B cell (primary cell): Measurements from ENCODE around the gene ITFG1. TPM values are rescaled to one million over a fixed set of nuclear protein-coding genes. Genes with fewer than 3 reads are reported as not detected.

Experiments used
- ATAC-seq: fragments of 200-7000 bp; cut with Tn5 transposase; one replicate; pipeline ENCODE4 v1.10.0; 2021; ENCODE audit warnings: low read depth, mild to moderate bottlenecking, moderate number of reproducible peaks, moderate library complexity
- CTCF ChIA-PET: fragments of 350-600 bp; sonication (Branson Sonifier 250); formaldehyde crosslinking; loops from one replicate; lab custom pipeline; 2021; ENCODE audit warnings: antibody characterized with exemption, inconsistent platforms; lab: Charles Lee
- POLR2A ChIA-PET: fragments of 350-600 bp; sonication (Branson Sonifier 250); formaldehyde crosslinking; loops from one replicate; lab custom pipeline; 2021; ENCODE audit warnings: antibody characterized with exemption; lab: Charles Lee
- DNase-seq: peaks from one replicate; pipeline ENCODE4 v3.0.0; 2013
- H2AFZ ChIP-seq: 2 replicates; pipeline ENCODE4 v1.6.1; 2012; ENCODE audit warnings: mild to moderate bottlenecking, low read depth, low read length; ENCODE audit not compliant: insufficient read depth, poor library complexity, severe bottlenecking
- H3K27ac ChIP-seq, 2 donors: 1 replicate in 1 of 2; 2 replicates in 1 of 2; pipeline ENCODE4 v1.5.1; 2012 to 2013; ENCODE audit warnings: low read length in 2 of 2, mild to moderate bottlenecking in 2 of 2, moderate library complexity in 1 of 2
- H3K27me3 ChIP-seq, 4 experiments: fragments of 200-600 bp in 1 of 4; sonication (generic) in 1 of 4; replicated peaks in 1 of 4; 1 replicate in 2 of 4; 2 replicates in 2 of 4; pipeline versions ENCODE4 v1.6.1 to v1.7.0; 2013 to 2016; ENCODE audit warnings: low read length in 3 of 4, mild to moderate bottlenecking in 2 of 4, mixed read lengths in 1 of 4, moderate library complexity in 1 of 4; ENCODE audit not compliant: insufficient read depth in 4 of 4, control insufficient read depth in 3 of 4; ENCODE audit errors: control extremely low read depth in 1 of 4
- H3K36me3 ChIP-seq, 2 experiments: replicated peaks in 1 of 2; 1 replicate in 1 of 2; 2 replicates in 1 of 2; pipeline versions ENCODE4 v1.6.1 to v1.7.1; 2013; ENCODE audit warnings: low read length in 1 of 2; ENCODE audit not compliant: insufficient read depth in 2 of 2, control insufficient read depth in 1 of 2; ENCODE audit errors: control extremely low read depth in 1 of 2, extremely low read depth in 1 of 2
- H3K4me1 ChIP-seq, 2 donors: fragments of 200-600 bp in 1 of 2; sonication (generic) in 1 of 2; 1 replicate in 1 of 2; 2 replicates in 1 of 2; pipeline versions ENCODE4 v1.5.1 to v1.6.1; 2013 to 2017; ENCODE audit warnings: low read length in 2 of 2; ENCODE audit not compliant: control insufficient read depth in 2 of 2, insufficient read depth in 2 of 2
- H3K4me2 ChIP-seq: replicated peaks from 2 replicates; pipeline ENCODE3; 2012; ENCODE audit warnings: mild to moderate bottlenecking, low read depth, low read length; ENCODE audit not compliant: poor library complexity, severe bottlenecking
- H3K4me3 ChIP-seq, 5 experiments: fragments of 200-600 bp in 1 of 5; sonication (generic) in 1 of 5; 1 replicate in 3 of 5; 2 replicates in 2 of 5; pipeline versions ENCODE4 v1.5.1 to v1.7.0; 2011 to 2016; ENCODE audit warnings: low read length in 4 of 5, mild to moderate bottlenecking in 4 of 5, low read depth in 2 of 5, control low read depth in 1 of 5, moderate library complexity in 1 of 5; ENCODE audit not compliant: insufficient read depth in 1 of 5; ENCODE audit errors: control extremely low read depth in 1 of 5, extremely low read depth in 1 of 5
- H3K79me2 ChIP-seq: fragments of 200-600 bp; sonication (generic); one replicate; pipeline ENCODE4 v1.6.0; 2016; ENCODE audit warnings: low read length; ENCODE audit not compliant: control insufficient read depth, insufficient read depth
- H3K9ac ChIP-seq: fragments of 200-600 bp; sonication (generic); 2 replicates; pipeline ENCODE4 v1.6.1; 2017; ENCODE audit warnings: mild to moderate bottlenecking, low read length, moderate library complexity
- H3K9me3 ChIP-seq, 3 donors: one replicate each; pipeline versions ENCODE4 v1.6.1 to v1.7.1; 2013; ENCODE audit warnings: low read length in 2 of 3; ENCODE audit not compliant: control insufficient read depth in 2 of 3, insufficient read depth in 1 of 3; ENCODE audit errors: control extremely low read depth in 1 of 3
- H4K20me1 ChIP-seq: 2 replicates; pipeline ENCODE4 v1.6.0; 2012; ENCODE audit warnings: mild to moderate bottlenecking, low read length; ENCODE audit not compliant: insufficient read depth, control insufficient read depth, poor library complexity, severe bottlenecking
- H3K27ac Mint-ChIP-seq: one replicate; pipeline ENCODE4 v1.8.0; 2021; ENCODE audit warnings: mixed read lengths
- H3K27me3 Mint-ChIP-seq: one replicate; pipeline ENCODE4 v1.8.0; 2021; ENCODE audit warnings: mixed read lengths
- H3K4me1 Mint-ChIP-seq: one replicate; pipeline ENCODE4 v1.8.0; 2021; ENCODE audit warnings: mixed read lengths
- H3K4me3 Mint-ChIP-seq: one replicate; pipeline ENCODE4 v1.8.0; 2021; ENCODE audit warnings: mixed read lengths
- H3K9me3 Mint-ChIP-seq: one replicate; pipeline ENCODE4 v1.8.0; 2022; ENCODE audit warnings: mixed read lengths; ENCODE audit not compliant: insufficient read depth
- EZH2 ChIP-seq: IDR thresholded peaks from 2 replicates; pipeline ENCODE4 v1.6.1; 2012; ENCODE audit warnings: borderline replicate concordance, low read depth, mild to moderate bottlenecking, moderate library complexity, low read length; ENCODE audit not compliant: insufficient read depth, poor library complexity, severe bottlenecking
- WGBS: methylation state at CpG from one replicate; pipeline ENCODE4 v1.1.5; 2013; ENCODE audit warnings: missing lambda C conversion rate; ENCODE audit not compliant: insufficient coverage; 5-methylcytosine and 5-hydroxymethylcytosine counted together
- intact Hi-C: fragments of 100-400 bp; cut with micrococcal nuclease; formaldehyde crosslinking; loops from one replicate; pipeline ENCODE4 v1.10.0; 2022
- polyA plus RNA-seq: library from polyadenylated mRNA; depleted of rRNA; stranded (reverse); fragments of >200 nt; gene quantifications from 2 replicates; pipeline ENCODE4 v1.2.3, GENCODE V29; 2012
- total RNA-seq, 2 donors: library from RNA; stranded (reverse); fragments of 120-200 nt in 1 of 2; gene quantifications; 1 replicate in 1 of 2; 2 replicates in 1 of 2; pipeline versions ENCODE4 v1.2.3 to v1.2.4, GENCODE V29; 2013 to 2022
- TF ChIP-seq, protein P1 (sequence below): fragments of 200-600 bp; IDR thresholded peaks from one replicate; pipeline ENCODE4 v1.8.0; 2022; ENCODE audit warnings: antibody characterized with exemption, mild to moderate bottlenecking

The ITFG1 gene
- total and polyA plus RNA-seq, 2 donors (not counting 1 experiment from before 2014, with no cell fraction given) = 9.7 to 40.4 TPM

DNA sequence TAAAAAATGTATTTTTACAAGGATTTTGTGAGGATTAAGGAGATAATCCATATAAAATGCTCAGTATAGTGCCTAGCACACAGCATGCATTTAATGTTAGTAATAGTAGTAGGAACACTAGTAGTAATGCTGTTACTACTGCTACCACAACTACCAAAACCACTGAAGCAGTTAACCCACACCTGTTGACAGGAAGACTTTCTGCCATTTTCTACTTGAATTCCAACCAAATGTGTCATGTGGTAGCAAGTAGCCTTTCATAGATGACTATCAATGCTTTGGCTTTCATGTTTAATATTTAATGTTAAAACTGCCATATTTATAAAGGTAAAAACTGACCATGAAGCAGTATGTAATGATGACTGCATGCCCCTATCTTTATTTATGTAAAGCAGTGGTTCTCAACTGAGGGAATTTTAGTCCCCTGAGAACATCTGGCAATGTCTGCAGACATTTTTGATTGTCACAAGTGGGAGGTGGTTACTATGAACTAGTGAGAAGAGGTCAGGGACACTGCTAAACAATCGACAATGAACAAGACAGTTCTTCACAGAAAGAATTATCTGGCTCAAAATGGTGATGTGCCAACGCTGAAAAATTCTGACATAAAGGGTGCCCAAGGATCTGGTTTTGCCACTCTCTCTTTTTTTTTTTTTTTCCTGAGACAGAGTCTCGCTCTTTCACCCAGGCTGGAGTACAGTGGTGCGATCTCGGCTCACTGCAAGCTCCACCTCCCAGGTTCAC is 89.4 kb downstream of the ITFG1 start:
- H3K27me3 Mint-ChIP-seq = no peaks in the 10 kb centered on the region
- POLR2A ChIA-PET = no interaction called here
- Histone ChIP-seq H3K9me3 (peaks cover 3 to 19% (median 6%) of the 10 kb centered on the region in 3 donors), H4K20me1 (no peaks in the 10 kb centered on the region), H3K27me3 (no peaks in the 10 kb centered on the region), H3K27ac (no peak overlapping the region), H3K9ac (no peak overlapping the region), H3K4me2 (no peak overlapping the region), H3K79me2 (no peaks in the 10 kb centered on the region), H3K4me3 (no peak overlapping the region), H3K36me3 (peaks cover 9 to 14% of the 10 kb centered on the region in 2 experiments), H3K4me1 (no peaks in the 10 kb centered on the region), H2AFZ (no peak overlapping the region)
- no peak overlapping the region for H3K27ac Mint-ChIP-seq
- intact Hi-C loops = no loop called here
- H3K4me1 Mint-ChIP-seq = no peaks in the 10 kb centered on the region
- no peak for DNase-seq
- no peak for ATAC-seq
- H3K9me3 Mint-ChIP-seq = no peaks in the 10 kb centered on the region
- 100% methylated on average over 2 of the region's 5 CpGs for WGBS
- H3K4me3 Mint-ChIP-seq = no peak overlapping the region
- no peak for TF ChIP-seq EZH2
- CTCF ChIA-PET = interaction anchor here (0.6 to 1.2 kb wide), 2 partner anchors 169 to 302 kb away, joined by 3 read pairs; no protein-coding TSS in a partner anchor

DNA sequence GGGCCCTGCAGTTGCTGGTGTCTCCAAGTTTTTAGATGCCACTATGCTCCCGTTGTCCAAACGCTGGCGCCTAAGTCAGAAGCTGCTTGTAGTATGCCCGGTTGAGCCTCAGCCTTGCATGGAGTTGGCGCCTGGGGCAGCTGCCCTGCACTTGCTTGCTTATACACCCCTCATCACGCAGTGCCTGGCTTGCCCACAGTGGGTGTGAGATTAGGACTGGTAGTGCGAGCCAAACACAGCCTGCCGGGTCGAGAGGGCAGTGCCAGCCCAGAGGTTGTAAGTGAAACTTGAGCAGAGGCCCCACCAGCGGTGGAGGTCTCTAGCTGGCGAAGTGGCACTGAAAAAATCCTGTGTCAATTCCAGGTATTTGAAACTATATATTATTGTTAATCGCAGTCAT is 90.3 kb downstream of the ITFG1 start:
- H4K20me1 ChIP-seq = no peaks in the 10 kb centered on the region
- H3K27me3 ChIP-seq = no peaks in the 10 kb centered on the region
- no peaks in the 10 kb centered on the region for H3K4me1 ChIP-seq
- no peaks in the 10 kb centered on the region for H3K4me1 Mint-ChIP-seq
- H3K4me3 Mint-ChIP-seq = no peak overlapping the region
- no peaks in the 10 kb centered on the region for H3K9me3 Mint-ChIP-seq
- intact Hi-C loops = no loop called here
- H3K9ac ChIP-seq = no peak overlapping the region
- H3K79me2 ChIP-seq = no peaks in the 10 kb centered on the region
- TF ChIP-seq, protein P1, sequence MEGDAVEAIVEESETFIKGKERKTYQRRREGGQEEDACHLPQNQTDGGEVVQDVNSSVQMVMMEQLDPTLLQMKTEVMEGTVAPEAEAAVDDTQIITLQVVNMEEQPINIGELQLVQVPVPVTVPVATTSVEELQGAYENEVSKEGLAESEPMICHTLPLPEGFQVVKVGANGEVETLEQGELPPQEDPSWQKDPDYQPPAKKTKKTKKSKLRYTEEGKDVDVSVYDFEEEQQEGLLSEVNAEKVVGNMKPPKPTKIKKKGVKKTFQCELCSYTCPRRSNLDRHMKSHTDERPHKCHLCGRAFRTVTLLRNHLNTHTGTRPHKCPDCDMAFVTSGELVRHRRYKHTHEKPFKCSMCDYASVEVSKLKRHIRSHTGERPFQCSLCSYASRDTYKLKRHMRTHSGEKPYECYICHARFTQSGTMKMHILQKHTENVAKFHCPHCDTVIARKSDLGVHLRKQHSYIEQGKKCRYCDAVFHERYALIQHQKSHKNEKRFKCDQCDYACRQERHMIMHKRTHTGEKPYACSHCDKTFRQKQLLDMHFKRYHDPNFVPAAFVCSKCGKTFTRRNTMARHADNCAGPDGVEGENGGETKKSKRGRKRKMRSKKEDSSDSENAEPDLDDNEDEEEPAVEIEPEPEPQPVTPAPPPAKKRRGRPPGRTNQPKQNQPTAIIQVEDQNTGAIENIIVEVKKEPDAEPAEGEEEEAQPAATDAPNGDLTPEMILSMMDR = no peak
- TF ChIP-seq EZH2 = no peak
- no peak overlapping the region for H3K27ac Mint-ChIP-seq
- DNase-seq (no peak), ATAC-seq (no peak)
- no peaks in the 10 kb centered on the region for H3K27me3 Mint-ChIP-seq
- H3K9me3 ChIP-seq = peaks cover 3 to 19% (median 6%) of the 10 kb centered on the region in 3 donors
- ChIA-PET CTCF (interaction anchor here (0.6 to 1.2 kb wide), 3 partner anchors 170 to 309 kb away, joined by 3 read pairs; no protein-coding TSS in a partner anchor), POLR2A (no interaction called here)
- 98% methylated on average over 12 of the region's 12 CpGs for WGBS
- H3K36me3 ChIP-seq = peaks cover 9 to 12% of the 10 kb centered on the region in 2 experiments
- no peak overlapping the region for H2AFZ ChIP-seq
- no peak overlapping the region for H3K4me2 ChIP-seq
- no peak overlapping the region for H3K4me3 ChIP-seq
- H3K27ac ChIP-seq = no peak overlapping the region
